Liver (tissue), 3 donors: ENCODE data around the gene BRAF.

Experiments used
- EGR1 ChIP-seq, 2 donors: IDR thresholded peaks; 2 replicates each; pipeline ENCODE4 v1.6.1; 2016 to 2018; ENCODE audit warnings: antibody characterized with exemption in 2 of 2, low read depth in 2 of 2
- FOXA1 ChIP-seq: IDR thresholded peaks from 2 replicates; pipeline ENCODE4 v1.6.1; 2016; ENCODE audit warnings: antibody characterized with exemption
- GABPA ChIP-seq, 2 donors: IDR thresholded peaks in 1 of 2; conservative IDR thresholded peaks in 1 of 2; 2 replicates each; pipeline ENCODE4 v1.6.1; 2016; ENCODE audit warnings: antibody characterized with exemption in 2 of 2, mild to moderate bottlenecking in 1 of 2, moderate library complexity in 1 of 2
- JUND ChIP-seq, 2 donors: IDR thresholded peaks; 2 replicates each; pipeline ENCODE4 v1.6.1; 2016; ENCODE audit warnings: antibody characterized with exemption in 2 of 2
- MAX ChIP-seq: IDR thresholded peaks from 2 replicates; pipeline ENCODE4 v1.6.1; 2016; ENCODE audit warnings: antibody characterized with exemption
- RAD21 ChIP-seq, 2 donors: IDR thresholded peaks; 2 replicates each; pipeline ENCODE4 v1.6.1; 2016; ENCODE audit warnings: antibody characterized with exemption in 2 of 2, mild to moderate bottlenecking in 2 of 2
- SP1 ChIP-seq: IDR thresholded peaks from 2 replicates; pipeline ENCODE4 v1.6.1; 2018; ENCODE audit warnings: antibody characterized with exemption, mild to moderate bottlenecking
- TAF1 ChIP-seq: conservative IDR thresholded peaks from 2 replicates; pipeline ENCODE4 v1.6.1; 2016; ENCODE audit warnings: antibody characterized with exemption, mild to moderate bottlenecking
- YY1 ChIP-seq: IDR thresholded peaks from 2 replicates; pipeline ENCODE4 v1.6.1; 2016; ENCODE audit warnings: antibody characterized with exemption, mild to moderate bottlenecking
- ZBTB33 ChIP-seq: IDR thresholded peaks from 2 replicates; pipeline ENCODE4 v1.6.1; 2016; ENCODE audit warnings: antibody characterized with exemption
- TF ChIP-seq, protein P1 (sequence below): fragments of 150-350 bp; IDR thresholded peaks from 2 replicates; pipeline ENCODE4 v1.5.1; 2017; ENCODE audit warnings: improper control_type of control experiment, low read depth, low read length; ENCODE audit not compliant: missing input control
- TF ChIP-seq, protein P2 (sequence below): IDR thresholded peaks from 2 replicates; pipeline ENCODE4 v1.6.1; 2016; ENCODE audit warnings: antibody characterized with exemption, mild to moderate bottlenecking
- donor health status: healthy.
- donor health status: healthy.

- TF ChIP-seq, protein P1, sequence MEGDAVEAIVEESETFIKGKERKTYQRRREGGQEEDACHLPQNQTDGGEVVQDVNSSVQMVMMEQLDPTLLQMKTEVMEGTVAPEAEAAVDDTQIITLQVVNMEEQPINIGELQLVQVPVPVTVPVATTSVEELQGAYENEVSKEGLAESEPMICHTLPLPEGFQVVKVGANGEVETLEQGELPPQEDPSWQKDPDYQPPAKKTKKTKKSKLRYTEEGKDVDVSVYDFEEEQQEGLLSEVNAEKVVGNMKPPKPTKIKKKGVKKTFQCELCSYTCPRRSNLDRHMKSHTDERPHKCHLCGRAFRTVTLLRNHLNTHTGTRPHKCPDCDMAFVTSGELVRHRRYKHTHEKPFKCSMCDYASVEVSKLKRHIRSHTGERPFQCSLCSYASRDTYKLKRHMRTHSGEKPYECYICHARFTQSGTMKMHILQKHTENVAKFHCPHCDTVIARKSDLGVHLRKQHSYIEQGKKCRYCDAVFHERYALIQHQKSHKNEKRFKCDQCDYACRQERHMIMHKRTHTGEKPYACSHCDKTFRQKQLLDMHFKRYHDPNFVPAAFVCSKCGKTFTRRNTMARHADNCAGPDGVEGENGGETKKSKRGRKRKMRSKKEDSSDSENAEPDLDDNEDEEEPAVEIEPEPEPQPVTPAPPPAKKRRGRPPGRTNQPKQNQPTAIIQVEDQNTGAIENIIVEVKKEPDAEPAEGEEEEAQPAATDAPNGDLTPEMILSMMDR, result no peak
- TF ChIP-seq MAX (no peak), TAF1 (no peak), GABPA (IDR thresholded peaks at IDR 0.05 in 1 of 2, conservative IDR thresholded peaks at IDR 0.05 in 1 of 2) (no peak), YY1 (no peak), FOXA1 (no peak), RAD21 (IDR thresholded peaks at IDR 0.05) (no peak), EGR1 (IDR thresholded peaks at IDR 0.05; ENCODE audit: low read depth in 2 of 2) (no peak), ZBTB33 (no peak), SP1 (no peak), JUND (IDR thresholded peaks at IDR 0.05) (no peak)
- TF ChIP-seq, protein P2, sequence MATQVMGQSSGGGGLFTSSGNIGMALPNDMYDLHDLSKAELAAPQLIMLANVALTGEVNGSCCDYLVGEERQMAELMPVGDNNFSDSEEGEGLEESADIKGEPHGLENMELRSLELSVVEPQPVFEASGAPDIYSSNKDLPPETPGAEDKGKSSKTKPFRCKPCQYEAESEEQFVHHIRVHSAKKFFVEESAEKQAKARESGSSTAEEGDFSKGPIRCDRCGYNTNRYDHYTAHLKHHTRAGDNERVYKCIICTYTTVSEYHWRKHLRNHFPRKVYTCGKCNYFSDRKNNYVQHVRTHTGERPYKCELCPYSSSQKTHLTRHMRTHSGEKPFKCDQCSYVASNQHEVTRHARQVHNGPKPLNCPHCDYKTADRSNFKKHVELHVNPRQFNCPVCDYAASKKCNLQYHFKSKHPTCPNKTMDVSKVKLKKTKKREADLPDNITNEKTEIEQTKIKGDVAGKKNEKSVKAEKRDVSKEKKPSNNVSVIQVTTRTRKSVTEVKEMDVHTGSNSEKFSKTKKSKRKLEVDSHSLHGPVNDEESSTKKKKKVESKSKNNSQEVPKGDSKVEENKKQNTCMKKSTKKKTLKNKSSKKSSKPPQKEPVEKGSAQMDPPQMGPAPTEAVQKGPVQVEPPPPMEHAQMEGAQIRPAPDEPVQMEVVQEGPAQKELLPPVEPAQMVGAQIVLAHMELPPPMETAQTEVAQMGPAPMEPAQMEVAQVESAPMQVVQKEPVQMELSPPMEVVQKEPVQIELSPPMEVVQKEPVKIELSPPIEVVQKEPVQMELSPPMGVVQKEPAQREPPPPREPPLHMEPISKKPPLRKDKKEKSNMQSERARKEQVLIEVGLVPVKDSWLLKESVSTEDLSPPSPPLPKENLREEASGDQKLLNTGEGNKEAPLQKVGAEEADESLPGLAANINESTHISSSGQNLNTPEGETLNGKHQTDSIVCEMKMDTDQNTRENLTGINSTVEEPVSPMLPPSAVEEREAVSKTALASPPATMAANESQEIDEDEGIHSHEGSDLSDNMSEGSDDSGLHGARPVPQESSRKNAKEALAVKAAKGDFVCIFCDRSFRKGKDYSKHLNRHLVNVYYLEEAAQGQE, result no peak
These were observed 180.7 kb downstream of the BRAF start for GRCh38 chr7:140744005-140744404.
